ACC112 (cell line): ENCODE measurements around the gene ZNF423.

Experiments used
- H2AFZ ChIP-seq: fragments of 200-600 bp; sonication (generic); one replicate; pipeline ENCODE4 v1.6.0; 2017; ENCODE audit warnings: antibody characterized with exemption, low read length; ENCODE audit not compliant: unreplicated experiment
- H3K27ac ChIP-seq: fragments of 200-600 bp; sonication (generic); 2 replicates; pipeline ENCODE4 v1.5.1; 2014; ENCODE audit warnings: low read depth, mild to moderate bottlenecking, antibody characterized with exemption, low read length, moderate library complexity
- H3K27me3 ChIP-seq: fragments of 200-600 bp; sonication (generic); 2 replicates; pipeline ENCODE4 v1.6.1; 2014; ENCODE audit warnings: mild to moderate bottlenecking, antibody characterized with exemption, low read length, moderate library complexity, mixed read lengths; ENCODE audit not compliant: insufficient read depth
- H3K36me3 ChIP-seq: fragments of 200-600 bp; sonication (generic); 2 replicates; pipeline ENCODE4 v1.6.1; 2016; ENCODE audit warnings: mild to moderate bottlenecking, antibody characterized with exemption, low read length, moderate library complexity, mixed read lengths; ENCODE audit not compliant: insufficient read depth
- H3K4me1 ChIP-seq: fragments of 200-600 bp; sonication (generic); one replicate; pipeline ENCODE4 v1.6.1; 2016; ENCODE audit warnings: low read length, mixed read lengths; ENCODE audit not compliant: insufficient read depth, unreplicated experiment, control insufficient read depth
- H3K4me3 ChIP-seq: fragments of 200-600 bp; sonication (generic); 2 replicates; pipeline ENCODE4 v1.5.1; 2014; ENCODE audit warnings: mild to moderate bottlenecking, low read depth, low read length
- H3K79me2 ChIP-seq: fragments of 200-600 bp; sonication (generic); one replicate; pipeline ENCODE4 v1.6.0; 2016; ENCODE audit warnings: low read length; ENCODE audit not compliant: control insufficient read depth, unreplicated experiment, insufficient read depth

Gene ZNF423

GRCh38 chr16:49664221-49665215 lies 191.4 kb downstream of the ZNF423 start:
- Histone ChIP-seq H3K79me2 (no peaks in the 10 kb centered on the region), H3K27ac (no peak overlapping the region), H3K36me3 (no peaks in the 10 kb centered on the region), H3K27me3 (no peaks in the 10 kb centered on the region), H3K4me3 (no peak overlapping the region), H3K4me1 (peaks cover 10% of the 10 kb centered on the region), H2AFZ (no peak overlapping the region)

- no peaks in the 10 kb centered on the region for H3K36me3 ChIP-seq
- H3K27ac ChIP-seq: no peak overlapping the region
- H3K4me1 ChIP-seq: peaks cover 10% of the 10 kb centered on the region
- H2AFZ ChIP-seq: no peak overlapping the region
- H3K4me3 ChIP-seq: no peak overlapping the region
- no peaks in the 10 kb centered on the region for H3K79me2 ChIP-seq
- no peaks in the 10 kb centered on the region for H3K27me3 ChIP-seq
These were observed 192.5 kb downstream of the ZNF423 start for GRCh38 chr16:49663081-49664065.

GRCh38 chr16:49662569-49662968 lies 193.3 kb downstream of the ZNF423 start:
- H3K4me3 ChIP-seq: no peak overlapping the region
- no peak overlapping the region for H2AFZ ChIP-seq
- no peak overlapping the region for H3K27ac ChIP-seq
- H3K4me1 ChIP-seq: peaks cover 10% of the 10 kb centered on the region
- H3K27me3 ChIP-seq: no peaks in the 10 kb centered on the region
- no peaks in the 10 kb centered on the region for H3K79me2 ChIP-seq
- H3K36me3 ChIP-seq: no peaks in the 10 kb centered on the region

- Histone ChIP-seq H3K4me1 (peaks cover 10% of the 10 kb centered on the region), H2AFZ (no peak overlapping the region), H3K36me3 (no peaks in the 10 kb centered on the region), H3K79me2 (no peaks in the 10 kb centered on the region), H3K27me3 (no peaks in the 10 kb centered on the region), H3K4me3 (no peak overlapping the region), H3K27ac (no peak overlapping the region)
These were observed 194.3 kb downstream of the ZNF423 start for GRCh38 chr16:49661465-49662187.

GRCh38 chr16:49660626-49661025 lies 195.3 kb downstream of the ZNF423 start:
- no peaks in the 10 kb centered on the region for H3K27me3 ChIP-seq
- H2AFZ ChIP-seq: no peak overlapping the region
- H3K4me3 ChIP-seq: no peak overlapping the region
- H3K4me1 ChIP-seq: peaks cover 10% of the 10 kb centered on the region
- H3K79me2 ChIP-seq: no peaks in the 10 kb centered on the region
- H3K36me3 ChIP-seq: no peaks in the 10 kb centered on the region
- no peak overlapping the region for H3K27ac ChIP-seq

GRCh38 chr16:49659356-49659755 lies 196.6 kb downstream of the ZNF423 start:
- peaks cover 10% of the 10 kb centered on the region for H3K4me1 ChIP-seq

GRCh38 chr16:49658531-49658930 lies 197.4 kb downstream of the ZNF423 start:
- H2AFZ ChIP-seq: no peak overlapping the region
- no peaks in the 10 kb centered on the region for H3K27me3 ChIP-seq
- H3K27ac ChIP-seq: no peak overlapping the region
- no peaks in the 10 kb centered on the region for H3K79me2 ChIP-seq
- peaks cover 8% of the 10 kb centered on the region for H3K4me1 ChIP-seq
- no peak overlapping the region for H3K4me3 ChIP-seq
- H3K36me3 ChIP-seq: no peaks in the 10 kb centered on the region

More at GRCh38 chr16:49659356-49659755, 196.6 kb downstream of the ZNF423 start:
- Histone ChIP-seq H2AFZ (no peak overlapping the region), H3K4me3 (no peak overlapping the region), H3K36me3 (no peaks in the 10 kb centered on the region), H3K79me2 (no peaks in the 10 kb centered on the region), H3K27ac (no peak overlapping the region), H3K27me3 (no peaks in the 10 kb centered on the region)

GRCh38 chr16:49657736-49658465 lies 198.0 kb downstream of the ZNF423 start:
- Histone ChIP-seq H3K4me1 (peaks cover 9% of the 10 kb centered on the region), H3K79me2 (no peaks in the 10 kb centered on the region), H2AFZ (no peak overlapping the region), H3K27me3 (no peaks in the 10 kb centered on the region), H3K4me3 (no peak overlapping the region), H3K27ac (no peak overlapping the region), H3K36me3 (no peaks in the 10 kb centered on the region)

- H3K27ac ChIP-seq: no peak overlapping the region
- no peaks in the 10 kb centered on the region for H3K36me3 ChIP-seq
- H2AFZ ChIP-seq: no peak overlapping the region
- H3K27me3 ChIP-seq: no peaks in the 10 kb centered on the region
- no peaks in the 10 kb centered on the region for H3K79me2 ChIP-seq
- H3K4me3 ChIP-seq: no peak overlapping the region
- H3K4me1 ChIP-seq: peaks cover 34% of the 10 kb centered on the region
These were observed 201.5 kb downstream of the ZNF423 start for GRCh38 chr16:49654425-49654824.
